Right hindlimb (tissue), 1 donor: ENCODE measurements around the gene RPAP3.
"Not testable (repeated sequence)": the region's sequence is repeated elsewhere in the genome, so short reads cannot be mapped to it uniquely, and the experiment has no call there.

Experiments
- DNase-seq: peaks from one replicate; pipeline ENCODE4 v3.0.0-alpha.2; 2018

The RPAP3 gene

DNA sequence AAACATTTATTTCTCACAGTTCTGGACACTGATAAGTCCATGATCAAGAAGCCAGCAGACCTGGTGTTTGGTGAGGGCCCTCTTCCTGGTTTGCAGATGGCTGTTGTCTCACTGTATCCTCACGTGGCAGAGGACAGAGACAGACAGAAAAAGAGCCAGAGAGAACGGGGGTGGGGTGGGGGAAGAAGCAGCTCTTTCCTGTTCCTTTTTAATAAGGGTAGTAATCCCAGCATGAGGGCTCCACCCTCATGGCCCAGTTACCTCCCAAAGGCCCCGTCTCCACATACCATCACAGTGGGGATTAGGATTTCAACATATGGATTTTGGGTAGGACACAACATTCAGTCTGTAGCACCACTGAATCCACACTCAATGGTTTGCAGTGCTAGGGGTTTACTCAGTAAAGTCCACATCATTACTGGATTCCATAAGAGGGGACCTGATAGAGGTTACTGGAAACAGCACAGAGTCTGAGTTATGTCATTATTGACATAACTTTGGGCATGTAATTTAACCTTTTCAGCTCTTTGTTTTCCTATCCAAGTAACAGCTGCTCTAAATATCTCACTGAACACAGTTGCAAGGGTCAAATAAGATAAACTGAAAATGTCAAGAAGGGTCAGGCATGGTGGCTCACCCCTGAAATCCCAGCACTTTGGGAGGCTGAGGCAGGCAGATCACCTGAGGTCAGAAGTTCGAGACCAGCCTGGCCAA, 53.2 kb downstream of the RPAP3 start:
- DNase-seq = no peak

DNA sequence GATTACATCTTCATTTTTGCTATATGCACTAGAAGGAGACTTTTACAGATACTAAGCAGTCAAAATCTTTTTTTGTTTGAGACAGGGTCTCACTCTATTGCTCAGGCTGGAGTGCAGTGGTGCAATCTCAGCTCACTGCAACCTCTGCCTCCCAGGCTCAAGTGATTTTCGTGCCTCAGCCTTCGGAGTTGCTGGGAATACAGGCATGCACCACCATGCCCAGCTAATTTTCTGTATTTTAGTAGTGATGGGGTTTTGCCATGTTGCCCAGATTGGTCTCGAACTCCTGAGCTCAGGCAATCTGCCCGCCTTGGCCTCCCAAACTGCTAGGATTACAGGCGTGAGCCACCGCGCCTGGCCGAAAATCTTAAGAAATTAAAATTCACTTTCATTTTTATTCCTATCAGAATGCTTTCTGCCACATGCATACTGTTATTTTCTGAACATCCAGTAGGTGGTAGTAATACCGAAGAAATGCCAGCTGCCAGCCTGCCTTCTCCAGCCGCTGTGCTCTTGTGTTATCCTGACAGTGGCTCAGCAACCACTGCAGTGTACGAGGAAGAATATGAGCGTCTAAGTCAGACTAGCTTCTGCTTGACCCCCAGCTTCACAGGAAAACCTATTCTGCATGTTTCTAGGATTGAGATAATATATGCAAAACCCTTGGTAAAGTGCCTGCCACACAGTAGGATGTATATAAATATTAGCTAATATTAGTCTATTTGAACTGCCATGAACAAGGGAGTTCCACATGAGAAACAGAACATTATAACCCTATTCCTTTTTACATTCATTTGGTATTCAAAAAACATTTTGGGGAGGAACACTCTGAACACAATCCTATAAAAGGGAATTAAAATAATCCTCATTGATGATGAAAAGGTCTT, 54.2 kb downstream of the RPAP3 start:
- peak; percentile 57 for DNase-seq

DNA sequence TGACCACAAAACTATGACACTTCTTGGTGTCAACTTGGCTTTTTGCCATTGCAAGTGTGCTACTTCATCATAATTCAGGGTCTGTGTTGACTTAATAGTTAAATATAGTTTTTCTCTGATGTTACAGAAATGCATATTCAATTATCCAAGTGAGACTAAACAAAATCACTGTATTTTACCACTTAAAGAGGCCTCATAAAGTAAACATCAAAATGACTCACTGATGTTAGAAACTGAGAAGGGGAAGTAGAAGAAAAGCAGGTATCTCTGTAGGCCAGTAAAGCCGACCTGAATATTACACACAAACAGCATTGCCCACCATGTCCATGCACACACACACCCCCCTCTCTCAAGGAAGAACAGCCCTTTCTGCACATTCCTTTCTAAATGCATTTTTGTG, 55.4 kb downstream of the RPAP3 start:
- DNase-seq = no peak

DNA sequence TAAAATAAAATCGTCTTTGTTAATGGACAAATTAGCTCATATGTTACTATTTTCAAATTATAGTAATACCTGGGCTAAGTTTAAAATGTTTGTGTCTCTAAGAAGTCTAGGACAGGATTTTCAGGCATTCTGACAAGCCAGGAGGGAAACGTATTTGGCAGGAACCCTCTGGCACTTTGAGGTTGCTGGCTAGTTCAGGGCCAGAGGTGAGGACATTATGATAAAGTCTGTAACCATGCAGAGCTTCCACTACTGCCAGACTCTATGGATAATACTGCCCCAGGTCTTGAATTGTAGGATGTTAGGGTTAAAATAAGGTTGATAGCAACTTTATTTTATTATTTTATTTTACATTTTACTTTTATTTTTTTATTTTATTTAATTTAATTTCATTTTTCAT, 56.4 kb downstream of the RPAP3 start:
- no peak for DNase-seq

DNA sequence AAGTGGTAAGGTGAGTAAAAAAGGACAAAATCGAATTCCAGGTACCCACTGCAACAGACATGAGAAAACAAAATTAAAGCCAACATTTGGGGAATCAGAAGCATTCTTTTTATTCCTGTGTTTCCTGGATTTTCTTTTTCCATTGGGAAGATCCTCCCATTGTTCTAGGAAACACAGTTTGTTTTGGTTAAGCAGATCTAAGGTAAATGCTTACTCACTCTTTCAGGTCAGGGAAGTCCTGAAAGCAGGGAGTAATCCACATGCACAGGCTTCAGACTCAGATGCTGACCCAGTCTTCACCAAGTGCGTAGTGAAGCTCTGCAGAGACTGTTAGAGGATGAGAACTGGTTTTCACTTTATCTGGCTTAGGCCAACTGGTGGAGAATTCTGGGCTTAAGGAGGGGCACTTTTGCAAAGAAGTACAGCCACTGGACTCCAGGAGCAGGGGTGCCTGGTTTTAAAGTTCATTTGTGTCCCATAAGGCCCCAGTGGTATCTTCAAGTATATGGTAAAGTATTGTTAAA, 57.7 kb downstream of the RPAP3 start:
- DNase-seq = no peak

DNA sequence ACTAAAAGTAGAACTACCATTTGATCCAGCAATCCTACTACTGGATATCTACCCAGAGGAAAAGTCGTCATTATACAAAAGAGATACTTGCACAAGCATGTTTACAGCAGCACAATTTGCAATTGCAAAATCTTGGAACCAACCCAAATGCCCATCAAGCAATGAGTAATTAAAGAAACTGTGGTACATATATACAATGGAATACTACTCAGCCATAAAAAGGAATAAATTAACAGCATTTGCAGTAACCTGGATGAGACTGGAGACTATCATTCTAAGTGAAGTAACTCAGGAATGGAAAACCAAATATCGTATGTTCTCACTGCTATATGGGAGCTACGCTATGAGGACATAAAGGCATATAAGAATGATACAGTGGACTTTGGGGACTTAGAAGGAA, 63.5 kb downstream of the RPAP3 start:
- DNase-seq = not testable (repeated sequence)

DNA sequence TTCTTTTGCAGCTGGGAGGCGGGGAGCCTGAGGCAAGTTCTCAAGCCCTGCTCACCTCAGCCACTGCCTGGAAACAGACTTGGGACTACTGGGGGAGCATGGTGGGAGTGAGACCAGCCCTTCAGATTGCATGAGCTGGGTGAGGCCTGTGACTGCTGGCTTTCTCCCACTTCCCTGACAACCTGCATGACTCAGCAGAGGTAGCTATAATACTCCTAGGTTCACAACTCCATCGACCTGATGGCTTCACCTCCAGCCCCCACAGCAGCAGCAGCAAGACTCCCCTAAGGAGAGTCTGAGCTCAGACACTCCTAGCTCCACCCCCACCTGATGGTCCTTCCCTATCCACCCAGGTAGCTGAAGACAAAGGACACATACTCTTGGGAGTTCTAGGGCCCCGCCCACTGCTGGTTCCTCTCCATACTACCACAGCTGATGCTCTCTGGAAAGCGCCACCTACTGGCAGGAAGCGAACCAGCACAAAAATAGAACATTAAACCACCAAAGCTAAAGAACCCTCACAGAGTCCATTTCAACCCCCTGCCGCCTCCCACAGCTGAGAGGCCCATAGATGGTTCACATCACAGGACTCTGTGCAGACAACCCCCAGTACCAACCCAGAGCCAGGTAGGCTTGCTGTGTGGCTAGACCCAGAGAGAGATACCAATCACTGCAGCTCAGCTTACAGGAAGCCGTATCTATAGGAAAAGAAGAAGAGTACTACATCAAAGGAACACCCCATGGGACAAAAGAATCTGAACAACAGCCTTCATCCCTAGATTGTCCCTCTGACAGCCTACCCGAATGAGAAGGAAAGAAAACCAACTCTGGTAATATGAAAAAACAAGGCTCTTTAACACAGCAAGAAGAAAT, 68.7 kb downstream of the RPAP3 start:
- no peak for DNase-seq

DNA sequence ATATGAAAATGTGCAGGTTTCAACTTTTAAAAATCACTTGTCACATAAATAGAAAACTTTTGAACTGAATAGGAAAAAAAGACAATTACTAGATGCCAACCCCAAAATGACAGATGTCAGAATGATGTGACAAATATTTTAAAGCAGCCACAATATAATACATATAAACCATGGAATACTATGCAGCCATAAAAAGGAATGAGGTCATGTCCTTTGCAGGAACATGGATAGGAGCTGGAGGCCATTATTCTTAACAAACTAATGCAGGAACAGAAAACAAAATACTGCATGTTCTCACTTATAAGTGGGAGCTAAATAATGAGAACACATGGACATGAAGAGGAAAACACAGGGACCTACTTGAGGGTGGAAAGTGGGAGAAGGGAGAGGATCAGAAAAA, 70.1 kb downstream of the RPAP3 start:
- DNase-seq = not testable (repeated sequence)

DNA sequence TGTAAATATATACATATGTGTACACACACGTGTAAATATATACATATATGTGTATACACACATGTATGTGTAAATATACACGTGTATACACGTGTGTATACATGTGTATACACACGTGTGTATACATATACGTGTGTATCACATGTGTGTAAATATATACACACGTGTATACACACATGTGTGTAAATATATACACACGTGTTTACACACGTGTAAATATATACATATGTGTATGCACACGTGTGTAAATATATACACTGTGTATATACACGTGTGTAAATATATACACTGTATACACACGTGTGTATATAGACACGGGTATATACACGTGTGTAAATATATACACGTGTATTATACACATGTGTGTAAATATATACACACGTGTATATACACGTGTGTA, 71.7 kb downstream of the RPAP3 start:
- no peak for DNase-seq

DNA sequence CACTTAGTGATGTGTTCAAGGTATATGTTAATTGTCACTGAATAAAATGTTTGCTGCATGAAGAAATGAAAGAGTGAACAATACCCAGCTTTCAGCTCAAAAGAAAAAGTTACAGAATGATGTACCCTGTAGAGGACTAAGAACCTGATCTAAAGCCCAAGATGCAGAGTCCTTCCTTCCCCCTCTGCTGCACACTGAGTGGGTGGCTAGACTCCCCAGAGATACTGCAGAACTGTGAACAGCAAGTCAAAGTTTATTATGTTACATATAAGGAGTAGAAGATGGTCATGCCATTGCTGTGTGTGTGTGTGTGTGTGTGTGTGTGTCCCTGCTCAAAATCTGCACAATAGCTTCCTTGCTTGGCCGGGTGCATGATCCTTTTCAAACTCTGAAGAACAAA, 83.9 kb downstream of the RPAP3 start:
- DNase-seq = no peak

DNA sequence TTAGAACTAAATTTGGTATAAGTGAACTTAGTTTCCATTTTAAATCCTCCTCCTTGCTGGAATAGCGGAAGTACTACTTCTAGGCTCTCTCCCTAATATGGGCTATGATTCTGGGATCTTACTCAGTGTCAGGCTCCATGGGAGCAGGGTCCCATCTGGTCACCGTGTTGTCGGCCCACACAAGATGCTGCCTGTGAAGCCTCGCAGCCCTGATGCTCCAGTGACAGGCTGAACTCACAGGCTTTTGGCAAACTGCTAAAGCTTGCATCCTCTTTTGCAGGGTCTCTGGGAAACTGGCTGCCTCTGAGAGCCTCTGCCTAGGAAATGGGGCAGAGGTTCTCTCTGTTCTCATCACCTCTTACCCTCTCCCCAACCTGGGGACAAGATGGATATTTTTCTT, 88.4 kb downstream of the RPAP3 start:
- no peak for DNase-seq

DNA sequence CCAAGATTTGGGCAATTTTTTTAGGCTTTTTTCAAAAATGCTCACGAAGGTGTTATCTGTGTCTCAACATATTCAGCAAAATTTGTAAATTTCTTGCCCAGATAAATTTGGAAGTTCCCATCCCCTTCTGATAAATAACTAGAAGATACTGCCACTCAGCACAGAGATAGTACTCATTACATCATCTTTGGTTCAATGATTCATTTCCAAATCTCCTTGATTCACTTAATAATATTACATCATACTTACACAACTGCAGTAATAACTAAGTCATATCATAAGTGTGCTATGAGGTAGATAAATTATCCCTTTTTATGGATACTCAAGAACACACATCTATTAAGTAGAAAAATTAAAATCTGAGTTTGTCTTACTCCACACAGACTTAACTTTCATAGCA, 89.4 kb downstream of the RPAP3 start:
- DNase-seq = no peak

DNA sequence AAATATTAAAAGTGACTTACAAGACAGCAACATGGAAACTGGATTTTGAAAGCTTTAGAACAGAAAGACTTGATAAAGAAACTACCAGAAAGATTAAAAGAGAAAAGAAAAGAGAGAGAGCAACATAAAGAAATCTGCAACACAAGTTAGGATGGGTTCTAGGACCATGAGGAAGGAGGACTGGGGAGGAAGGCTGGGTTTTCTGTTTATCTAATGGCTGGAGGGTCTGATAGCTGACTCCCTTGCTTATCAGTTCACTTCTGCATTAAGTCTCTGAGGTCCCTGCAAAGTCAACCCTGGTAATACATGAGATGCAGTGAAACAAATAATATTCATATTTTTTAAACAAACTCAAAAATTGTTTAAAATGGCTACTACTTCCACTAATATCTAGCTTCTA, 90.1 kb downstream of the RPAP3 start:
- DNase-seq = no peak

DNA sequence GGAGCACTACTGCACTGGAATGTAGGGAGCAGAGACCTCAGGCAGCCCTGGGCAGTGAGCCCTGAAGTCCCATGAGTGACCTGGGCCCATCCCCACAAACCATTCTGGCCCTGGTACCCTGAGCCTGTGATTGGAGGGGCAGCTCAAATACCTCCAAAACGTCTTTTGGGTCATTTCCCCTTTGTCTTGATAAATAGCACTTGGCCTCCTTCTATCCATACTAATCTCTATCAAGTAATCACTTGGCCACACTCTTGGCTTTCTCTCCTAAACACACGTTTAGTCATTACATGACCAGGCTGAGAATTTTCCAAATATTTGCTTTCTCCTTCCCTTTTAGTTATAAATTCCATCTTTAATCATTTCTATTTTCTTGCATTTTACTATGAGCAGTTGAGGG, 91.3 kb downstream of the RPAP3 start:
- DNase-seq = no peak

DNA sequence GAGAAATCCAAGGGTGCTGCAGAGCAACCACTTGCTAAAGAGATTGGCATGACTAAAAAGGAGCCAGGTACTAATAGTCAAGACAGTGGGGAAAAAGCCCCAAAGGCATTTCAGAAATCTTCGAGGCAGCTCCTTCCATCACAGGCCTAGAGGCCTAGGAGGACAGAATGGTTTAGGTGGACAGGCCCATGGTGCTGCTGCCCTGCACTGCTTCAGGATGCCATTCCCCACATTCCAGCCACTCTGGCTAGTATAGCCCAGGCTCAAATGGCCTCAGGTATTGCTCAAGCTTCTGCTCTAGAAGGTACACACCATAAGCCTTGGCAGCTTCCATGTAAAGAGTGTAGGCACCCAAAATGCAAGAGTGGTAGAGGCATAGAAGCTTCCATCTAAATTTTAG, 92.9 kb downstream of the RPAP3 start:
- no peak for DNase-seq

DNA sequence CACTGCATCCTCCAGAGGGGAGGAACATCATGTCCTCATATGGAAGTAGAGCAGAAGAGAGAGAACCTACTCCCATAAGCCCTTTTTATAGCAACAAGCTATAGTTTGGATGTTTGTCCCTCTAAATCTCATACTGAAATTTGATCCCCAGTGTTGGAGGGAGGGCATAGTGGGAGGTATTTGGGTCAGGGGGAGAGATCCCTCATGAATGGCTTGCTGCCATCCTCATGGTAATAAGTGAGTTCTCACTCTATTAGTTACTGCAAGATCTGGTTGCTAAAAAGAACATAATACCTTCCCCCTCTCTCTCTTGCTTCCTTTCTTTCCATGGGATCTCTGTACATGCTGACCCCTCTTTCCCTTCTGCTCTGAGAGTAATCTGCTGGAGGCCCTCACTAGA, 93.9 kb downstream of the RPAP3 start:
- no peak for DNase-seq
